GM12878 (cell line): ENCODE data around the gene TMEM186.

Experiments
- CEBPB ChIP-seq, 2 experiments: fragments of 150-350 bp in 1 of 2; IDR thresholded peaks; 2 replicates each; pipeline ENCODE4 v1.6.1; 2012 to 2014; ENCODE audit warnings: low read depth in 2 of 2, low read length in 2 of 2, borderline replicate concordance in 1 of 2, inconsistent platforms in 1 of 2
- CTCF ChIP-seq, 3 experiments: IDR thresholded peaks in 2 of 3; conservative IDR thresholded peaks in 1 of 3; 2 replicates each; pipeline ENCODE4 v1.5.1; 2011; ENCODE audit warnings: low read depth in 3 of 3, low read length in 3 of 3, mild to moderate bottlenecking in 3 of 3, control low read depth in 2 of 3, moderate library complexity in 2 of 3, inconsistent platforms in 1 of 3, mixed read lengths in 1 of 3; ENCODE audit not compliant: control insufficient read depth in 2 of 3, insufficient read depth in 1 of 3; ENCODE audit errors: extremely low read depth in 1 of 3
- EZH2 ChIP-seq: IDR thresholded peaks from 2 replicates; pipeline ENCODE4 v1.6.1; 2012; ENCODE audit warnings: low read depth, mild to moderate bottlenecking, control low read depth, inconsistent platforms, low read length, borderline replicate concordance; ENCODE audit not compliant: control insufficient read depth
- NFIC ChIP-seq: IDR thresholded peaks from 2 replicates; pipeline ENCODE4 v1.6.1; 2012; ENCODE audit warnings: low read depth, mild to moderate bottlenecking, inconsistent platforms, low read length, moderate library complexity
- POLR2A ChIP-seq: IDR thresholded peaks from 2 replicates; pipeline ENCODE4 v1.6.1; 2011; ENCODE audit warnings: low read depth, mild to moderate bottlenecking, low read length
- TAF1 ChIP-seq: IDR thresholded peaks from 2 replicates; pipeline ENCODE4 v1.6.1; 2011; ENCODE audit warnings: mild to moderate bottlenecking, low read depth, low read length, borderline replicate concordance
- ZBTB33 ChIP-seq: fragments of 450-650 bp; IDR thresholded peaks from 2 replicates; pipeline ENCODE4 v1.6.1; 2017; ENCODE audit warnings: mild to moderate bottlenecking
- ZBTB40 ChIP-seq: fragments of 450-650 bp; IDR thresholded peaks from 2 replicates; pipeline ENCODE4 v1.6.1; 2016; ENCODE audit warnings: mild to moderate bottlenecking, moderate library complexity, borderline replicate concordance

- TF ChIP-seq ZBTB40 (no peak), EZH2 (no peak), TAF1 (no peak), CTCF (IDR thresholded peaks at IDR 0.05 in 2 of 3, conservative IDR thresholded peaks at IDR 0.05 in 1 of 3; ENCODE audit: control insufficient read depth in 2 of 3, extremely low read depth in 1 of 3, insufficient read depth in 1 of 3, low read depth in 3 of 3, low read length in 3 of 3) (no peak), ZBTB33 (no peak), CEBPB (IDR thresholded peaks at IDR 0.05; ENCODE audit: borderline replicate concordance in 1 of 2, low read depth in 2 of 2, low read length in 2 of 2) (no peak), POLR2A (no peak), NFIC (no peak)
Measured at GRCh38 chr16:8804313-8804712, 6.9 kb upstream of the TMEM186 start.
